Colonic mucosa (tissue), 4 donors: Measurements from ENCODE around the gene DPP10. TPM values are rescaled to one million over a fixed set of nuclear protein-coding genes. Genes with fewer than 3 reads are reported as not detected.

Experiments used
- DNase-seq: peaks from one replicate; pipeline ENCODE4 v3.0.0-alpha.2; 2020
- H3K27ac ChIP-seq: fragments of 200-600 bp; one replicate; pipeline ENCODE4 v1.8.0; 2021
- H3K27me3 ChIP-seq: fragments of 200-600 bp; one replicate; pipeline ENCODE4 v1.8.0; 2021
- H3K36me3 ChIP-seq: fragments of 200-600 bp; one replicate; pipeline ENCODE4 v1.8.0; 2021
- H3K4me1 ChIP-seq: fragments of 200-600 bp; one replicate; pipeline ENCODE4 v1.8.0; 2021; ENCODE audit warnings: mild to moderate bottlenecking
- H3K4me3 ChIP-seq: fragments of 200-600 bp; one replicate; pipeline ENCODE4 v1.8.0; 2021
- H3K9ac ChIP-seq, 2 donors: one replicate each; pipeline ENCODE4 v1.7.0; 2013; ENCODE audit warnings: control low read depth in 2 of 2, low read depth in 2 of 2, low read length in 2 of 2
- H3K9me3 ChIP-seq: fragments of 200-600 bp; one replicate; pipeline ENCODE4 v1.8.0; 2021
- CTCF ChIP-seq: fragments of 200-600 bp; IDR thresholded peaks from one replicate; pipeline ENCODE4 v1.8.0; 2022; ENCODE audit warnings: antibody characterized with exemption, mild to moderate bottlenecking
- intact Hi-C: fragments of 100-400 bp; cut with DNase I; formaldehyde crosslinking; loops from one replicate; pipeline ENCODE4 v1.14.1; 2022
- total RNA-seq, 2 donors: library from RNA; stranded (reverse); fragmentation: NEBNext Ultra II Directional in 1 of 2; extraction: Animal tissue kit (Norgen Biotek cat#: 25700) in 1 of 2; gene quantifications; one replicate each; pipeline ENCODE4 v1.2.1, GENCODE V29; 2021
- donor health status: healthy.
- donor health status: DM: no; HTN: no; CAD: no.
- donor health status: DM: no; HTN: no; CAD: no.

The DPP10 gene
- total RNA-seq, 2 donors from 2014 or later, result 6.0 to 8.1 TPM

- no peak overlapping the region for H3K27ac ChIP-seq
- H3K9me3 ChIP-seq, result no peaks in the 10 kb centered on the region
- no peak overlapping the region for H3K9ac ChIP-seq
- intact Hi-C loops, result no loop called here
- no peaks in the 10 kb centered on the region for H3K4me1 ChIP-seq
- no peaks in the 10 kb centered on the region for H3K27me3 ChIP-seq
- no peaks in the 10 kb centered on the region for H3K36me3 ChIP-seq
- no peak for DNase-seq
- H3K4me3 ChIP-seq, result no peak overlapping the region
- TF ChIP-seq CTCF, result no peak
Measured at GRCh38 chr2:115568643-115569042, 1126.2 kb downstream of the DPP10 start.

GRCh38 chr2:115569547-115569946, 1127.1 kb downstream of the DPP10 start:
- Histone ChIP-seq H3K27ac (no peak overlapping the region), H3K4me3 (no peak overlapping the region), H3K4me1 (no peaks in the 10 kb centered on the region), H3K9me3 (no peaks in the 10 kb centered on the region), H3K36me3 (no peaks in the 10 kb centered on the region), H3K27me3 (no peaks in the 10 kb centered on the region), H3K9ac (no peak overlapping the region)
- TF ChIP-seq CTCF, result no peak
- no peak for DNase-seq
- intact Hi-C loops, result no loop called here

GRCh38 chr2:115572746-115573145, 1130.3 kb downstream of the DPP10 start:
- Histone ChIP-seq H3K4me3 (no peak overlapping the region), H3K9ac (no peak overlapping the region), H3K4me1 (no peaks in the 10 kb centered on the region), H3K27me3 (no peaks in the 10 kb centered on the region), H3K36me3 (no peaks in the 10 kb centered on the region), H3K27ac (no peak overlapping the region), H3K9me3 (no peaks in the 10 kb centered on the region)
- TF ChIP-seq CTCF, result no peak
- DNase-seq, result no peak
- intact Hi-C loops, result no loop called here

- no peaks in the 10 kb centered on the region for H3K27me3 ChIP-seq
- no peaks in the 10 kb centered on the region for H3K4me1 ChIP-seq
- no peak for DNase-seq
- no peak overlapping the region for H3K9ac ChIP-seq
- H3K36me3 ChIP-seq, result no peaks in the 10 kb centered on the region
- no peaks in the 10 kb centered on the region for H3K9me3 ChIP-seq
- intact Hi-C loops, result no loop called here
- no peak overlapping the region for H3K4me3 ChIP-seq
- H3K27ac ChIP-seq, result no peak overlapping the region
- TF ChIP-seq CTCF, result no peak
Measured at GRCh38 chr2:115573756-115574155, 1131.3 kb downstream of the DPP10 start.

GRCh38 chr2:115574667-115575066, 1132.2 kb downstream of the DPP10 start:
- TF ChIP-seq CTCF, result no peak

GRCh38 chr2:115580784-115581183, 1138.3 kb downstream of the DPP10 start:
- H3K9ac ChIP-seq, result no peak overlapping the region
- DNase-seq, result no peak
- H3K36me3 ChIP-seq, result no peaks in the 10 kb centered on the region
- intact Hi-C loops, result no loop called here
- TF ChIP-seq CTCF, result no peak
- no peak overlapping the region for H3K27ac ChIP-seq
- H3K27me3 ChIP-seq, result no peaks in the 10 kb centered on the region
- H3K4me1 ChIP-seq, result no peaks in the 10 kb centered on the region
- no peaks in the 10 kb centered on the region for H3K9me3 ChIP-seq
- no peak overlapping the region for H3K4me3 ChIP-seq

More at GRCh38 chr2:115574667-115575066, 1132.2 kb downstream of the DPP10 start:
- Histone ChIP-seq H3K9ac (no peak overlapping the region), H3K27me3 (no peaks in the 10 kb centered on the region), H3K9me3 (no peaks in the 10 kb centered on the region), H3K4me3 (no peak overlapping the region), H3K4me1 (no peaks in the 10 kb centered on the region), H3K36me3 (no peaks in the 10 kb centered on the region), H3K27ac (no peak overlapping the region)
- intact Hi-C loops, result no loop called here
- no peak for DNase-seq
